NCI-H1105 treated with DMSO at 0.1 percent for 48 hours (cell line): Measurements from ENCODE around the gene DMGDH.

ENCODE experiments used
- DNase-seq: peaks from one replicate; lab custom pipeline; 2025; lab: John Stamatoyannopoulos, UW

The DMGDH gene

GRCh38 chr5:79062436-79062835, 7.0 kb downstream of the DMGDH start:
- DNase-seq, result peak; percentile 34

DNA sequence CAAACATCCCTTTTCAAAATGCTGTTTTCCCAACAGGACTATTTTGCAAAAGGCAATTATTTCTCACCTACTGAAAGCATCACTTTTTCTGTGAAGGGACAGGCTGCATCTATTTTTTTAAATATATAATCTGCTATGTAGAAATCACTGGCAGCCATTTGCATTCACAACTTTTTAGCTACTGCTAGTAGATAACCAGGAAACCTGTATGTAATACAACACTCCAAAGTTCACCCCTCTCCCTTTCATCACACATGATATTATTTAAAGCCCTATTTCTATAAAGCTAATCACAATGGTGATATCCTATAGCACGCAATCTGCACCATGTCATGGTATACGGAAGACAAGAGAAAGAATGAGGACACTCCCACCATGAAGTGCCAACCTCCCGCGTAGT, 9.8 kb downstream of the DMGDH start:
- DNase-seq, result no peak

DNA sequence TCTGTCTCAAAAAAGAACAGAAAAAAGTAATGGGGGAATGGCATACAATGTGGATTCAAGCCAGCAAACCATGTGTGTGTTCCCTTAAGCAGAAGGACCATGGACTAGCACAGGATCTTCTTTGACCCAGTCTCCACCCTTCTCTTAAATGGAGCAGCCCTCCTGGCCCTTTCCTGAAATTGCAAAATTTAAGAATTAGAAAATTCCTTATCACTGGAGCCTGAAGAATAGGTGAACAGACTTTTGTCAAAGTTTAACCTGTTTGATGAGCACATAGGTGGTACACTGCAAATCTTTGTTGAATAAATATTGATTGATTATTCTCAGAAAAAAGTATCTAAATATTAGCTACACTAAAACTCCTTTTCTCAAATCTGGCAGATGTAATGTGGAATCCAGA, 12.6 kb downstream of the DMGDH start:
- DNase-seq, result no peak

DNA sequence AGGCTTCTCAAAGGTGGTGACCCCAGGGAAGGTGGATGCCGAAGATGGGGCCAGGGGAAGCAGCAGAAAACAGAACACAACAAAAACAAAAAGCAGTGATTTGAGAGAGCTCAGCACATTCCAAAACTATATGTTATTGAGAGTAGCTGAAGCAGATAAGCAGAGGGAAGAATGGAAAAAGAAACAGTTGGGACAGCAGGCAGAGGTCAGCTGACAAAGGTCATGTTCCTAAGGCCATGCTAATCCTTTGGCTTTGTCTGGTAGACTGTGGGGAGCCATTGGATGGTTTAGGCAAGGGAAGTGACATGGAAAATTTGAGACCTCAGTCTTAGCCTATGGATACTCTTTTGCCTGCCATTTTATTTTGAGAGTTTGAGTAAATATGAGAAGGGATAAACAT, 14.5 kb downstream of the DMGDH start:
- DNase-seq, result no peak

DNA sequence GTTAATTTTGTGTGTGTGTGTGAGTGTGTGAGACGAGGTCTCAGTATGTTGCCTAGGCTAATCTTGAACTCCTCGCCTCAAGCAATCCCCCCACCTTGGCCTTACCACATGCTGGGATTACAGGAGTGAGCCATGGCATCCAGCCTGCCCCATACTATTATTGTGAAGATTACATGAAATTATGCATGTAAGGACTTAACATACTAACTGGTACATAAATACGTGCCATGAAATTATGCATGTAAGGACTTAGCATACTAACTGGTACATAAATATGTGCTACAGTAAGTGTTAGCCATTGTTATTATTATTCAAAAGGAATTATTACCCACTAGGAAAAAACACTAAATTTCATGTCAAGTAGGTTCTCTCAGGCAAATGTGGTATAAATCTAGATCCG, 16.2 kb downstream of the DMGDH start:
- DNase-seq, result no peak

DNA sequence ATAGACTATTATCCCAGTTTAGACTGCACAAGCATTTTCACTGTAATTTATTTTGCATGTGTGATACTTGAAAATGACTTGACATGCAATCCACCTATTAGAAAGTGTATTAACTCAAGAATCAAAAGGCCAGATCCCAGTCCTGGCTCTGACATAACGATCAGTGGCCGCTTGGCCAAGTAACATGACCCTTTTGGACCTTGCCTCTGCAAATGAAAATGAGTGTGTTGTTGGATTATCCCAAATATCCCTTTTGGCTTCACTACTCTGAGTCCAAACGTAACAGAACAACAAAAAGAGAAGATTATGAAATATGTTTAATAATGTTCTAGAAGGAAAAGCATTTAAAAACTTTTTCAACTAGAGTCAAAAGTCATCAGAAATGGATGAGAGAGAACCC, 19.0 kb downstream of the DMGDH start:
- no peak for DNase-seq

DNA sequence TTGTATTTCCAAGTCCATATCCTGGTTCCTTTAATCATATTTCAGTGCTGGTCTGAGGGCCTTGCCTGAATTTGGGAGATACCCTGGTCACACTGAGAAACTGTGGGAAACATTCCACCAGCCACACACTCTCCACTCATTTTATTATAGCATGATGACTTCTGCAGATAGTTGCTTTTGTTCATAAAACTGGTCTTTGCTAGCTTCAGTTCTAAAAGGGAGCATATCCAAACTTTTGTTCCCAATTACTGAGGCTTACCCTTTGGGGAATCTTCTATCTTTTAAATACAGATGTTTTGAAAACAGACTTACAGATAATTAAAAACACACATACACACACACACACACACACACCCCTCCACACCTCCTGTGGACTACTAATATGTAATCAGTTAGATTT, 21.0 kb downstream of the DMGDH start:
- DNase-seq, result no peak

GRCh38 chr5:79047199-79047598, 22.3 kb downstream of the DMGDH start:
- DNase-seq, result no peak

DNA sequence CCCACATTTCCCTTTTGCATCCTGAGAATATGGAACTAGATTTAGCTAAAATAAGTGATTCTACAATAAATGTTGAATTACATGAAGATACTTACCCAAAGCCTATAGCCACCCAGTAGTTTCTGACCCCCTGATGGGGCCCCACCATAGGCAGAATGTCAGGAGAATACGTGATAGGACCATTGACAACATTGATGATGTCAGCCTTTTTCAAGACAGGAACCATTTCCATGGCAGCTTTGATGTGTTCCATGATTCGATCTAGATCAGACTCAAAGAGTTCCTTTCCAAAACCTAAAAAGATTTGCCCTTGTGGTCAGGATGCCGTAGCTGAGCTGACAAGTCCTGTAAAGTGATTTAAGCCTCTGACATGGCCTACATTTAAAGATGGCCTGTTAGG, 27.3 kb downstream of the DMGDH start:
- DNase-seq, result no peak

GRCh38 chr5:79036769-79037168, 32.7 kb downstream of the DMGDH start:
- DNase-seq, result no peak

GRCh38 chr5:79035237-79035636, 34.2 kb downstream of the DMGDH start:
- DNase-seq, result no peak

- DNase-seq, result no peak
Observed at GRCh38 chr5:79032782-79033181, 36.7 kb downstream of the DMGDH start.

DNA sequence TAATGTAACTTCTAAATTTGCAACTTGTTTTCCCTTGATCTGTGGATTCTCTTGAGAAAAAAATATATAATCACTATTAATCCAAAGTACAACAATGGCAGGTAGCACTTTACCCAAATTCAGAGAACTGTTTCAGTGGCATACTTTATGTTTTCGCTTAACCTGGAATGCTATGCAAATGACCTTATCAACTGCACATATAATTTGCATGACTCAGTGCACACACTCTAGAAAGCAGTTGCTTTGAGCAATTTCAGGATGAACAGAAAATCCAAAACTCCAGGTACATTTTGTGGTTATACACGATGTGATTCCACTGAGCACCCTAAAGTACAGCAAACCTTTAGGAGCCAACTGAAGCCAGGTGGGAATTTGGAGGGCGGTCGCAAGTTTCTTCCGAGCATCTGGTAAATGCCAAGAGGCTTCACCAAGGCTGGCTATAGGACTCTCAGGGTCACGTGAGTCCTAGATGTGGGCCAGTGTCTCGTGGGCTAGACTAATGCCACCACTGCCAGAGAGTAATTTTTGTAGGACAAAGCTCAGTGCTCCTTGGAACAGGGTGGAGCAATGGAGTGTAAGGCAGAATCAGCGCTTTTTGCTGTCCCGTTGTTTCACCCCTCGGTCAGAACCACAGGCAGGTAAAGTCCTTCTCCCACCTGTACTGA, 37.3 kb downstream of the DMGDH start:
- no peak for DNase-seq

GRCh38 chr5:79031485-79031867, 38.0 kb downstream of the DMGDH start:
- no peak for DNase-seq

- DNase-seq, result no peak
Observed at GRCh38 chr5:79030663-79031484, 38.6 kb downstream of the DMGDH start.

DNA sequence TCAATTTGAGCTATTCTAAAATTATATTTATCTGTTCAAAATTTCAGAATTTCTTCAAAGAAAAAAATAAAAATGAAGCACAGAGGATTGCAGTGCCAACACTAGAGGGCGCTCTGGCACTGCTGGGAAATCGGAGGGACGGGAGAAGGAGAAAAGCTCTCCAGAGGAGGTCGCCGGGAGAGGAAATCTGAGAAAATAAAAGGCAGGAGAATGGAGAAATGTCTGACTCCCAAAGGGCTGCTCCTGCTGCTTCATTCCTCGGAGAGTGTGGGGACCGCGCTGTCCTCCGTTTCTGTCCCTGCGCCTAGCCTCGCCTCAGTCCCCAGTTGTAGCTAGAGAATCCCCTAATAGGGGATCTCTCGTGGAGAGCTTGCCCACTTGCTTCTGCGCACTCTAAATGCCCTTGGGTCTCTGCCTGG, 44.4 kb downstream of the DMGDH start:
- DNase-seq, result peak; percentile 27

- no peak for DNase-seq
Observed at GRCh38 chr5:79023947-79024346, 45.5 kb downstream of the DMGDH start.

GRCh38 chr5:79023348-79023747, 46.1 kb downstream of the DMGDH start:
- DNase-seq, result no peak

DNA sequence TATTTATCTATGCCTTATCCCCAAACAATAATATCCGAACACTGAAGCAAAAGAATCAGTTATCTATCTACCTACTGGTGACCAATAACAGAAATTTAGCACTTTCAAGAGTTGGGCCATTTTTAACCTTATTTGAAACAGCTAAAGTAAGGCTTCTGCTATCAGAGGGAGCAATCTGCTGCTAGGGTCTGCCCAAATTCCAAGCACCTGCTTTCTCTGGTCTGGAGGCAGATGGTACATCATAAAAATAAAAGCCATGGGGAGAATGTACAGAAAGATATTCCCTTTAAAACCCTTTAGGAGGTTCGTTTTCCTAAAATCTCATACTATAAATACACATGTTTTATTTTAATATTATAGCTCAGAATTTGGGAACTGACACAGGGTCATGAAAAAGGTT, 46.7 kb downstream of the DMGDH start:
- DNase-seq, result no peak

GRCh38 chr5:79021753-79022152, 47.7 kb downstream of the DMGDH start:
- DNase-seq, result no peak

DNA sequence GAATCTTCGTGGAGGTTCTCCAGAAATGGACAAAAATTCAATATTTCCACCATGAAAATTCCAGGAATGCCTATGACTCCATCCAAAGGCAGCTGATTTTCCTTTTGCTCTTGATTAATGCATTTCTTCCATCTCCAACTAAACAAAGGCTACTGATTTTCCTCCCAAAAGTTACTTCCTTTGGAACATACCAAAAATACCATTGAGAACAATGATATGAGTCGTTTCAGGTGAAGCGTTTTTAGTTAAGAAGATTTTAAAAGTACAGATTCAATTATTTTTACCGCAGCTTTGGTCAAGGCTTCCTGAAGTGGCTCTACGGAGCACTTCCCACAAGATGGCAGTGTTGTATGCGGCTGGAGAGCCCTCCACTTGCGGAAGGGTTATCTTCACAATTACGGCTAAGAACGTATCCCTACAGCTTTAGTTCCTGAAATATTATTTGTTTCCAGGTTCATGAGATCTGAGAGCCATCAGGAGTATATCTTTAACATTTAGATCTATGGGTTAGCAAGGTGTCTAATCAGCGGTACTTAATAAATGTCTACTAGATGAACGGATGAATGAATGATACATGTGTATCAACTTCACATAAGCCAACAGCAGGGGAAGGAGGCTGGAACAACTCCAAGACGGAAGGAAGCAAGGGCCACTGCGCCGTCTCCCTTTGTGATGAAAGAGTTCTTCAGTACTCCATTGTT, 48.5 kb downstream of the DMGDH start:
- DNase-seq, result peak; percentile 22

DNA sequence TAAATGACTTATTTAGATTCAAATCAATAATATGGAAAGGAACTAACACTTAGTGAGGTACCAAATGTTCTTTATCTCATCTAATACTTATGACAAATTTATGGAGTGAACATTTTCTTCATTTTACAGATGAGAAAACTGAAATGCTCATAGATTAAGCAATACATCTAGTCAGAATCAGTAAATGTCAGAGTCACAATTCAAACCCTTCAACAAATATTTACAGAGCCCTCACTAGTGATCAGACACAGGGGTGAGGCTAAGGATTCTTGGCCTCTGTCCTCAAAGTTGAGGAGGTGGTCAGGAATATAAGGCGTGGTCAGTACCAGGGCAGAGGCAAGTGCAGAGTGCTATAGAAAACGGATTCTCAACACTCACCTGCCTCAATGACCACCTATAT, 54.8 kb downstream of the DMGDH start:
- no peak for DNase-seq

- DNase-seq, result no peak
Observed at GRCh38 chr5:79011869-79012268, 57.6 kb downstream of the DMGDH start.
